AG09319 (cell line): ENCODE data around the gene CLCNKB.

Experiments
- DNase-seq: peaks from one replicate; pipeline ENCODE4 v3.0.0-alpha.2; 2010; ENCODE audit warnings: low read depth; ENCODE audit errors: extremely low read depth
- TF ChIP-seq, protein P1 (sequence below): IDR thresholded peaks from 2 replicates; pipeline ENCODE4 v1.5.1; 2011; ENCODE audit warnings: low read depth, mild to moderate bottlenecking, inconsistent platforms, low read length, moderate library complexity

The CLCNKB gene

DNA sequence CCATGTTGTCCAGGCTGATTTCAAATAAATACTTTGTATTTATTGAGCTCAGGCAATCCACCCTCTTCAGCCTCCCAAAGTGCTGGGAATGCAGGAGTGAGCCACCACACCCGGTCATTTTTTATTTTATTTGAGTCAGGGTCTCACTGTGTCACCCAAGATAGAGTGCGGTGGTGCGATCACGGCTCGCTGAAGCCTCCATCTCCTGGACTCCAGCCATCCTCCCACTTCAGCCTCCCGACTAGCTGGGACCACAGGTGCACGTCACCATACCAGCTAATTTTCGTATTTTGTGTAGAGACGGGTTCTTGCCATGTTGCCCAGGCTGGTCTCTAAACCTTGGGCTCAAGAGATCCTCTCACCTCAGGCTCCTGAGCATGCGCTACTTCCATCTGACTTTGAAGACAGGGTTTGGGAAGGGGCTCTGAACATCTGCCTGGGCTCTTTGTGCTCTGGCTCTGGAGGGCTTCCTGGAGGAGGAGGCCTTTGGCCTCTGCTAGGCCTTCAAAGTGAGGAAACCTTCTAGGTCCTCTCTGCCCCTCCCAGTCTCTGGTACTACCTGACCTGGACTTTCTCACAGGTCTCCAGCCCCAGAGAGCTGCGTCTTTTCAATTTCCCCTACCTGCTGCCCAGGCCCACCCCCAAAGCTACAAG, 31.5 kb upstream of the CLCNKB start:
- no peak for DNase-seq
- TF ChIP-seq, protein P1, sequence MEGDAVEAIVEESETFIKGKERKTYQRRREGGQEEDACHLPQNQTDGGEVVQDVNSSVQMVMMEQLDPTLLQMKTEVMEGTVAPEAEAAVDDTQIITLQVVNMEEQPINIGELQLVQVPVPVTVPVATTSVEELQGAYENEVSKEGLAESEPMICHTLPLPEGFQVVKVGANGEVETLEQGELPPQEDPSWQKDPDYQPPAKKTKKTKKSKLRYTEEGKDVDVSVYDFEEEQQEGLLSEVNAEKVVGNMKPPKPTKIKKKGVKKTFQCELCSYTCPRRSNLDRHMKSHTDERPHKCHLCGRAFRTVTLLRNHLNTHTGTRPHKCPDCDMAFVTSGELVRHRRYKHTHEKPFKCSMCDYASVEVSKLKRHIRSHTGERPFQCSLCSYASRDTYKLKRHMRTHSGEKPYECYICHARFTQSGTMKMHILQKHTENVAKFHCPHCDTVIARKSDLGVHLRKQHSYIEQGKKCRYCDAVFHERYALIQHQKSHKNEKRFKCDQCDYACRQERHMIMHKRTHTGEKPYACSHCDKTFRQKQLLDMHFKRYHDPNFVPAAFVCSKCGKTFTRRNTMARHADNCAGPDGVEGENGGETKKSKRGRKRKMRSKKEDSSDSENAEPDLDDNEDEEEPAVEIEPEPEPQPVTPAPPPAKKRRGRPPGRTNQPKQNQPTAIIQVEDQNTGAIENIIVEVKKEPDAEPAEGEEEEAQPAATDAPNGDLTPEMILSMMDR, result no peak

DNA sequence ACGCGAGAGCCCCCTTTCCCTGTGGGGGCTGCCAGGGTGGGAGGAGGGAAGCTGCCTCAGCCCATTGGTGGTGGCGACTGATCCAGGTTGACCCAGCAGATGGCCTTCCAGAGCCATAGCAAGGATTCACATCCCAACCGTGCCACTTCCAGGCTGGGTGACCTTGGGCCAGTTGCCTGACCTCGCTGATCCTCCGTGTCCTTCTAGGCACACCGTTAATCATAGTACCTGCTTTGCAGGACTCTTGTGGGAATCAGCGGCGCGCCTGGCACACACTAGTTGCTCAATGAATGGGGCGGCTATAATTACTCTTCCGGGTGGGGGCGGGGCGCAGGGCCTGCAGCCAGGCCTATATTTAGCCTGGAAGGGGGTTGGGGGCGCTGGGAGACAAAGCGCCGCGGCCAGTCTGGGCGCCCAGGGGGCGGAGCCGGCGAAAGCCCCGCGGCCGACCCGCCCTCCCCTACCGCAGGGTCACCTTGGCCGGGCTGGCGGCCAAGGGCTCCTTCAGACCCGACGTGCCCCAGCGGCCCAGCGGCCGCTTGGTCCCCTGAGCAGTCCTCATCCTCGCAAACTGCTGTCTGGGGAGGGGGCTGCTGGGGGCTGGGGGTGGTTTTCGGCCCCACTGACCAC, 30.9 kb upstream of the CLCNKB start:
- no peak for DNase-seq
- TF ChIP-seq, protein P1, result no peak

DNA sequence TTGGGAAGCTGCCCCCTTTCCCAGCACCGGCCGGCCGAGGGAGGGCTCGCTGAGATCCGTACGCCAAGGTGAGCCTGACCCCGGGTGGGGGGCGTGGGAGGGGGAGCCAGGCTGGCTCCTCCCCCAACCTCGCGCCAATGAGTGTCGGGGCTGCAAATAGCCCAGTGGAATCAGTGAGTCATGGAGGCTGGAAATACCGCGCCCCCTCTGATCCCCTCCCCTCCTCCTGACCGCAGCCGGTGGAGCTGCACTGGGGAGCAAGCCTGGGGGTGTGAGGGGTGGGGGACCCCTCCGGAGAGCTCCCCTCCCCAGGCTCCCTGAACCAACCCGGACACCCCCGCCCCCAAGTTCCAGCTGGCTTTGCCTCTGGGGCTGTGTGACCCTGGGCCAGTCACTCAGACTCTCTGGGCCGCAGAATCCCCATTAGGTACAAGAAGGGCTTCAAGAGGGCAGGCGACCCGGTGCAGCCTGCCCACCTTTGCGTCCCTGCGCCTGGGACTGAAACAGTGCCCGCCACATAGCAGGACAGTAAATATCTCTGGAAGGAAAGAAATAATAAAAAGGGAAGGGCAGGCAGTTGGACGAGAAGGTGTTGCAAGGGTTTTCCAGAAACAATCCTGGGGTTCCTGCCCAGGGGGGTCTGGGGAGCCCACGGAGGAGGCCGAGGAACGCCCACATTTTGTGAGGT, 30.2 kb upstream of the CLCNKB start:
- TF ChIP-seq, protein P1, result no peak
- DNase-seq, result no peak

DNA sequence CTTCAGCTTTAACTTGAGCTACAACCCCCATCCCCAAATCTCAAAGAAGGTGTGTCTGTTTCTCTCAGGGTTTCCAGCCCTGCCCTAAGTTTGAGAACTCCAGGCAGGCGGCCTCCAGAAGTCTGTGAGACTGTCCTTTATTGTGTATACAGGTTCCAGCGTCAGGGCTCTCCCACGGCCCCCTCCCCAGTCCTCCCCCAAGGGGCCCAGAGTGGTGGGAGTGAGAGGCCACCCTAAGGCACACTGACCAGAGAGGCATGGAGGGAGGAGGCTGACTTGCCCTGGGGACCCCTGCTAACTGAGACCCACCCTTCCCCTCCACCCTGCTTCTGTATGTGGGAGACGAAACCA, 29.7 kb upstream of the CLCNKB start:
- TF ChIP-seq, protein P1, result no peak
- no peak for DNase-seq

DNA sequence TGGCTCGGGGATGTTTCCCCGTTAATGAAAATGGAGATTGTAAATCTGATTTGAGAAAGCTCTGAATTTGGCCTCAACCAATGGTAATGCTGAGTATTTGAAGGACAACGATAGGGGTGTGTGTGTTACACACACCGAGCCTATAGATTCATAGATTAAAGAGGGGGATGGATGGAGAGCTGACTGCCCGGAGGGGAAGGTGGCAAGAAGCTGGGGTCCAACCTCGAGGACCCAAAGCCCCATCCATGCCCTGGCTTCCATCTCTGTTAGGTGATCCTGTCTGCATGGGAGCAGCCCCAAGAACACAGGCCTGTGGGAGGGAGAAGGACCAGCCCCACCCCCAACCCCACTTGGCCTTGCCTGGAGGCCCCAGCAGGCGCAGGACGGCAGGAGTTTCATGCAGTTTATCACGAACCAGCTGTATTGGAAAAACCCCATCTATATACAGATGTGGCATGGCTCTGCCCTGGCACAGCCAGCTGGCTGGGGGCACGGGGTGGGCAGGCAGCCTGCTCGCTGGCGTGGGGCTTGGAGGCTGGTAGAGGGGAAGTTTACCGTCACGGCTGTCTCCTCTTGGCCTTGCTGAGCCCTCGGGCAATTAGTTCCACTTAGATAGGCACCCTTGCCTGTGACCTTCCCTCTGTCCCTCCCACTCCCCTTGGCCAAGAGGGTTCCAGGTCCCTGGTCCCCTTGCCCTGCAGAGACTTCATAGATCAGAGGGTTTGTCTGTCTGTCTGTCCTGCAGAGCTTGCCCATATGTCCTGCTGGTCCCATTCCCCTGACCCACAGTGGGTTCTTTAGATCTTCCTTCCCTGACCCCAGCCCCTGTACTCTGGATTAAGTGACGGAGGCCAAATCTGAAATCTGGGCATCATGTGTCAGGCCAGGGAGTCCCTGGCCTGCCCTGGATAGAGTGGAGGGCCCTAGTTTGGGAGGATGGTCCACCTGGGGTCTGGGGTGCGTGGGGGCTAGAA, 28.8 kb upstream of the CLCNKB start:
- TF ChIP-seq, protein P1, result no peak
- DNase-seq, result no peak

DNA sequence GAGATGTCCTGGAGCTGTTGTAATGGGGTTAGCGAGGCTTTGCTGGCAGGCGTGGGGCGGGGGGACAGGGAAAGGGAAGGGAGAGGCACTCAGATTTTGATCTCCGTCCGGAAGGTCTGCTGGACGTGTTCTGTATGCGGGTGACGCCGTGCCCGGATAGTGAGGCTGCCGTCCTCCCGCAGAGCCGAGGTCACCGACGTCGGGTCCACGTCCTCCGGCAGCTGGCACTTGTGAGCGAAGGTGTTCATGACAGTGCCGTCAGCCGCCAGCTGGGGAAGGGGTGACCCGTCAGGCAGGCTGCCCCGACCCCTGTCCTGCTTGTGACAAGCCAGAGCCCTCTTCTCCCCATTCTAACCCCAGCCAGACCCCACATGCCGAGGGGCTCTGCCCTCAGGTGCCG, 28.1 kb upstream of the CLCNKB start:
- TF ChIP-seq, protein P1, result no peak
- no peak for DNase-seq
